ENCODE measurements around the gene KCNK18. TPM values are rescaled to one million over a fixed set of nuclear protein-coding genes. Genes with fewer than 3 reads are reported as not detected.

Gene KCNK18
- total RNA-seq, 6 experiments from 2014 or later, result not detected

GRCh38 chr10:117167789-117168674, 29.3 kb upstream of the KCNK18 start:
- peak; percentile 29 for DNase-seq
- H3K4me3 Mint-ChIP-seq, result peak overlapping the region; percentile 50; the same call in 1 of the 2 replicates
- peaks cover 8% of the 10 kb centered on the region for H3K4me1 Mint-ChIP-seq (ENCODE audit: low read depth)
- peaks cover 46% of the 10 kb centered on the region for H3K27me3 Mint-ChIP-seq (ENCODE audit: insufficient read depth)
- TF ChIP-seq CTCF (IDR thresholded peaks at IDR 0.05), result peak; percentile 98
- no peaks in the 10 kb centered on the region for H3K9me3 Mint-ChIP-seq
- no peak overlapping the region for H3K27ac Mint-ChIP-seq
- no peaks in the 10 kb centered on the region for H3K36me3 Mint-ChIP-seq (ENCODE audit: low read depth)

GRCh38 chr10:117168729-117169128, 28.6 kb upstream of the KCNK18 start:
- H3K27me3 Mint-ChIP-seq (ENCODE audit: insufficient read depth), result peaks cover 46% of the 10 kb centered on the region
- no peak for DNase-seq
- H3K4me1 Mint-ChIP-seq (ENCODE audit: low read depth), result peaks cover 8% of the 10 kb centered on the region
- H3K27ac Mint-ChIP-seq, result no peak overlapping the region
- no peak for TF ChIP-seq CTCF (IDR thresholded peaks at IDR 0.05)
- no peaks in the 10 kb centered on the region for H3K36me3 Mint-ChIP-seq (ENCODE audit: low read depth)
- H3K9me3 Mint-ChIP-seq, result no peaks in the 10 kb centered on the region
- H3K4me3 Mint-ChIP-seq, result no peak overlapping the region

- no peak for TF ChIP-seq CTCF (IDR thresholded peaks at IDR 0.05)
- H3K27me3 Mint-ChIP-seq (ENCODE audit: insufficient read depth), result peaks cover 44% of the 10 kb centered on the region
- DNase-seq, result no peak
- H3K27ac Mint-ChIP-seq, result no peak overlapping the region
- no peaks in the 10 kb centered on the region for H3K36me3 Mint-ChIP-seq (ENCODE audit: low read depth)
- no peak overlapping the region for H3K4me3 Mint-ChIP-seq
- H3K9me3 Mint-ChIP-seq, result no peaks in the 10 kb centered on the region
- peaks cover 8% of the 10 kb centered on the region for H3K4me1 Mint-ChIP-seq (ENCODE audit: low read depth)
These were observed 27.8 kb upstream of the KCNK18 start for GRCh38 chr10:117169480-117169879.

GRCh38 chr10:117170244-117170643, 27.0 kb upstream of the KCNK18 start:
- H3K4me3 Mint-ChIP-seq, result no peak overlapping the region
- TF ChIP-seq CTCF (IDR thresholded peaks at IDR 0.05), result no peak
- H3K36me3 Mint-ChIP-seq (ENCODE audit: low read depth), result no peaks in the 10 kb centered on the region
- H3K27me3 Mint-ChIP-seq (ENCODE audit: insufficient read depth), result peaks cover 43% of the 10 kb centered on the region
- no peak for DNase-seq
- peaks cover 7% of the 10 kb centered on the region; the same call in 1 of the 2 replicates for H3K4me1 Mint-ChIP-seq (ENCODE audit: low read depth)
- H3K27ac Mint-ChIP-seq, result no peak overlapping the region
- no peaks in the 10 kb centered on the region for H3K9me3 Mint-ChIP-seq

- TF ChIP-seq CTCF (IDR thresholded peaks at IDR 0.05), result peak; percentile 93
- Mint-ChIP-seq H3K36me3 (ENCODE audit: low read depth) (no peaks in the 10 kb centered on the region), H3K27ac (no peak overlapping the region), H3K4me1 (ENCODE audit: low read depth) (peaks cover 15% of the 10 kb centered on the region), H3K4me3 (peak overlapping the region; percentile 90), H3K27me3 (ENCODE audit: insufficient read depth) (peaks cover 27% of the 10 kb centered on the region), H3K9me3 (no peaks in the 10 kb centered on the region)
- peak; percentile 70 for DNase-seq
These were observed 22.7 kb upstream of the KCNK18 start for GRCh38 chr10:117174439-117175214.

Data from HFFc6 (cell line).